IMR-90 (cell line): ENCODE data around the gene ZFYVE28.

ENCODE experiments used
- CHD1 ChIP-seq: IDR thresholded peaks from 2 replicates; pipeline ENCODE4 v1.6.1; 2012; ENCODE audit warnings: low read depth, low read length, improper control_type of control experiment
- MAFK ChIP-seq: IDR thresholded peaks from 2 replicates; pipeline ENCODE4 v1.6.1; 2012; ENCODE audit warnings: low read depth, low read length, improper control_type of control experiment
- NFE2L2 ChIP-seq: fragments of 150-350 bp; IDR thresholded peaks from 2 replicates; pipeline ENCODE4 v1.6.1; 2016; ENCODE audit warnings: low read depth, mild to moderate bottlenecking, low read length
- POLR2A ChIP-seq: IDR thresholded peaks from 2 replicates; pipeline ENCODE4 v1.6.1; 2012; ENCODE audit warnings: mild to moderate bottlenecking, low read depth, low read length
- RAD21 ChIP-seq: IDR thresholded peaks from 2 replicates; pipeline ENCODE4 v1.6.1; 2012; ENCODE audit warnings: low read length, improper control_type of control experiment
- RFX5 ChIP-seq: IDR thresholded peaks from 2 replicates; pipeline ENCODE4 v1.8.0; 2012; ENCODE audit warnings: low read depth, mild to moderate bottlenecking, low read length, moderate library complexity
- SMC3 ChIP-seq: fragments of 150-350 bp; IDR thresholded peaks from 2 replicates; pipeline ENCODE4 v1.6.1; 2016; ENCODE audit warnings: low read depth, mild to moderate bottlenecking, antibody characterized with exemption, low read length, moderate library complexity
- TF ChIP-seq, protein P1 (sequence below): fragments of 150-350 bp; IDR thresholded peaks from 2 replicates; pipeline ENCODE4 v1.6.1; 2017; ENCODE audit warnings: mild to moderate bottlenecking, antibody characterized with exemption, low read length, low read depth
- TF ChIP-seq, protein P2 (sequence below): conservative IDR thresholded peaks from 2 replicates; pipeline ENCODE4 v1.5.1; 2012; ENCODE audit warnings: mild to moderate bottlenecking, low read depth, low read length, improper control_type of control experiment

DNA sequence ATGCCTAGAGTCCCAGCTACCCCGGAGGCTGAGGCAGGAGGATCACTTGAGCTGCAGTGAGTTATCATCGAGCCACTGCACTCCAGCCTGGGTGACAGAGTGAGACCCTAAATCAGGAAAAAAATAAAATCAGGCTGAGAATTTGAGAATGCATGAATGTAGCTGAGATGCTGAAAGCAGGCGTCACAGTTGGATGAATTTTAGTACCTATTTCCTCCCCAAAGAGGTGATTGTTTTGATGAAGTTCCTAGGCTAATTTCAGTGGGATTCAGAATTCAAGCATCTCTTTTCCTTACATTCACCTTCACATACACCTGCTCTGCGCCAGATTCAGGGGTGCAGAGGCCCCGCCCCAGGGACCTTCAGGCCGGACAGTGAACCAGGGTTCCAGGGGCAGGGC is 3.5 kb upstream of the ZFYVE28 start:
- TF ChIP-seq, protein P1, sequence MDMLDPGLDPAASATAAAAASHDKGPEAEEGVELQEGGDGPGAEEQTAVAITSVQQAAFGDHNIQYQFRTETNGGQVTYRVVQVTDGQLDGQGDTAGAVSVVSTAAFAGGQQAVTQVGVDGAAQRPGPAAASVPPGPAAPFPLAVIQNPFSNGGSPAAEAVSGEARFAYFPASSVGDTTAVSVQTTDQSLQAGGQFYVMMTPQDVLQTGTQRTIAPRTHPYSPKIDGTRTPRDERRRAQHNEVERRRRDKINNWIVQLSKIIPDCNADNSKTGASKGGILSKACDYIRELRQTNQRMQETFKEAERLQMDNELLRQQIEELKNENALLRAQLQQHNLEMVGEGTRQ: no peak
- TF ChIP-seq, protein P2, sequence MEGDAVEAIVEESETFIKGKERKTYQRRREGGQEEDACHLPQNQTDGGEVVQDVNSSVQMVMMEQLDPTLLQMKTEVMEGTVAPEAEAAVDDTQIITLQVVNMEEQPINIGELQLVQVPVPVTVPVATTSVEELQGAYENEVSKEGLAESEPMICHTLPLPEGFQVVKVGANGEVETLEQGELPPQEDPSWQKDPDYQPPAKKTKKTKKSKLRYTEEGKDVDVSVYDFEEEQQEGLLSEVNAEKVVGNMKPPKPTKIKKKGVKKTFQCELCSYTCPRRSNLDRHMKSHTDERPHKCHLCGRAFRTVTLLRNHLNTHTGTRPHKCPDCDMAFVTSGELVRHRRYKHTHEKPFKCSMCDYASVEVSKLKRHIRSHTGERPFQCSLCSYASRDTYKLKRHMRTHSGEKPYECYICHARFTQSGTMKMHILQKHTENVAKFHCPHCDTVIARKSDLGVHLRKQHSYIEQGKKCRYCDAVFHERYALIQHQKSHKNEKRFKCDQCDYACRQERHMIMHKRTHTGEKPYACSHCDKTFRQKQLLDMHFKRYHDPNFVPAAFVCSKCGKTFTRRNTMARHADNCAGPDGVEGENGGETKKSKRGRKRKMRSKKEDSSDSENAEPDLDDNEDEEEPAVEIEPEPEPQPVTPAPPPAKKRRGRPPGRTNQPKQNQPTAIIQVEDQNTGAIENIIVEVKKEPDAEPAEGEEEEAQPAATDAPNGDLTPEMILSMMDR: no peak
- no peak for TF ChIP-seq POLR2A
- no peak for TF ChIP-seq RAD21
- no peak for TF ChIP-seq CHD1
- TF ChIP-seq NFE2L2: no peak
- no peak for TF ChIP-seq SMC3
- TF ChIP-seq MAFK: no peak
- TF ChIP-seq RFX5: no peak
